Psoas muscle (tissue), 8 donors: ENCODE measurements around the gene KAT7. TPM values are rescaled to one million over a fixed set of nuclear protein-coding genes. Genes with fewer than 3 reads are reported as not detected.

ENCODE experiments used
- ATAC-seq, 4 donors: fragments of 200-7000 bp; cut with Tn5 transposase; one replicate each; pipeline ENCODE4 v1.9.1; 2020; ENCODE audit warnings: moderate library complexity in 3 of 4, mild to moderate bottlenecking in 2 of 4
- DNase-seq, 2 donors: peaks; one replicate each; pipeline ENCODE4 v3.0.0-alpha.2; 2020
- H3K27ac ChIP-seq: fragments of 200-600 bp; one replicate; pipeline ENCODE4 v1.8.0; 2022
- H3K27me3 ChIP-seq, 3 donors: fragments of 200-600 bp in 1 of 3; one replicate each; pipeline versions ENCODE4 v1.6.1 to v1.8.0; 2013 to 2022; ENCODE audit warnings: low read length in 2 of 3, mild to moderate bottlenecking in 2 of 3, moderate library complexity in 1 of 3; ENCODE audit not compliant: insufficient read depth in 3 of 3
- H3K36me3 ChIP-seq, 2 donors: fragments of 200-600 bp in 1 of 2; one replicate each; pipeline versions ENCODE4 v1.6.1 to v1.8.0; 2013 to 2022; ENCODE audit warnings: low read depth in 1 of 2, mild to moderate bottlenecking in 1 of 2, moderate library complexity in 1 of 2; ENCODE audit not compliant: insufficient read depth in 1 of 2
- H3K4me1 ChIP-seq: fragments of 200-600 bp; one replicate; pipeline ENCODE4 v1.8.0; 2022
- H3K4me3 ChIP-seq: fragments of 200-600 bp; one replicate; pipeline ENCODE4 v1.8.0; 2022; ENCODE audit warnings: mild to moderate bottlenecking
- H3K9me3 ChIP-seq: fragments of 200-600 bp; one replicate; pipeline ENCODE4 v1.8.0; 2022
- CTCF ChIP-seq: fragments of 200-600 bp; IDR thresholded peaks from one replicate; pipeline ENCODE4 v1.8.0; 2022; ENCODE audit warnings: antibody characterized with exemption
- WGBS, 3 donors: extraction: QIAGEN DNeasy Blood & Tissue Kit; methylation state at CpG; one replicate each; pipeline versions ENCODE4 v1.1.6 to v1.1.7; 2013; 5-methylcytosine and 5-hydroxymethylcytosine counted together
- intact Hi-C, 2 donors: fragments of 100-400 bp; cut with DNase I; formaldehyde crosslinking; loops; one replicate each; pipeline versions ENCODE4 v1.11.0 to v1.14.2; 2022
- polyA plus RNA-seq, 3 donors: library from polyadenylated mRNA; stranded (reverse); fragments of 200-250 nt; gene quantifications; one replicate each; pipeline ENCODE4 v1.2.3, GENCODE V29; 2013
- total RNA-seq, 4 donors: library from RNA; stranded (reverse); fragmentation: NEBNext Ultra II Directional in 2 of 4; extraction: Animal tissue kit (Norgen Biotek cat#: 25700) in 2 of 4; gene quantifications; one replicate each; pipeline versions ENCODE4 v1.2.1 to v1.2.4, GENCODE V29; 2021 to 2023
- donor health status: healthy with polysubstance abuse.
- donor health status: DM: no; HTN: no; CAD: no; lungs with moderate emphysema.
- donor health status: Bipolar disorder and iron deficiency.
- donor health status: healthy.
- donor health status: DM: yes; HTN: yes; CAD: no.
- donor health status: DM: no; HTN: no; CAD: no.
- donor health status: DM: no; HTN: no; CAD: no.
- donor health status: DM: yes; HTN: yes; CAD: no.

KAT7 gene
- total and polyA plus RNA-seq, 7 donors: 15.4 to 60.7 (median 34.1) TPM

DNA sequence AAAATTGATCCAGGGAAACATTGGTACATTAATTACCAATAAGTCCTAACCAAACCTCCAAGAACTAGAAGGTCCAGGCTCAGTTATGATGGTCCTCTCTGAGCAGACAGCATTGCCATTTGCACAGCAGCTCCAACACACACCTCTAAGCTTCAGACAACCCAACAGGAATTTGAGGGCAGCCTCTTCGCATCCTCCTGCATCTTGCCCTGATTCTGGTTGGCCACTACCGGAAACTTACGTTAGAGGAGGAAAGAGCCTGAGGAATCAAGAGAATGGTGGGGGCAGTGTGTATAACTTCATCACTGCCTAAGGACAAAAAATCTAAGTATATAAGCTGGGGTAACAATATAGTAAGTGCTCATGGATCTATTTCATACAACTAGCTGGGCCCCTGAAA, 40.3 kb upstream of the KAT7 start:
- DNase-seq: no peak
- no peaks in the 10 kb centered on the region for H3K4me1 ChIP-seq

GRCh38 chr17:49748791-49749190, 39.7 kb upstream of the KAT7 start:
- no peak for TF ChIP-seq CTCF
- Histone ChIP-seq H3K27ac (no peak overlapping the region), H3K4me1 (no peaks in the 10 kb centered on the region), H3K36me3 (no peaks in the 10 kb centered on the region), H3K9me3 (no peaks in the 10 kb centered on the region), H3K27me3 (no peaks in the 10 kb centered on the region), H3K4me3 (no peak overlapping the region)
- intact Hi-C loops: no loop called here
- no peak for DNase-seq
- no peak for ATAC-seq
- 81 to 84% (median 84%) methylated on average over 7 of the region's 7 CpGs for WGBS, 3 donors

More for the DNA sequence above, 40.3 kb upstream of the KAT7 start:
- H3K27ac ChIP-seq: no peak overlapping the region
- H3K4me3 ChIP-seq: no peak overlapping the region
- ATAC-seq: no peak
- H3K27me3 ChIP-seq: no peaks in the 10 kb centered on the region
- H3K36me3 ChIP-seq: no peaks in the 10 kb centered on the region
- intact Hi-C loops: no loop called here
- no peak for TF ChIP-seq CTCF
- 86 to 93% (median 88%) methylated on average over 3 of the region's 3 CpGs for WGBS, 3 donors
- H3K9me3 ChIP-seq: no peaks in the 10 kb centered on the region

DNA sequence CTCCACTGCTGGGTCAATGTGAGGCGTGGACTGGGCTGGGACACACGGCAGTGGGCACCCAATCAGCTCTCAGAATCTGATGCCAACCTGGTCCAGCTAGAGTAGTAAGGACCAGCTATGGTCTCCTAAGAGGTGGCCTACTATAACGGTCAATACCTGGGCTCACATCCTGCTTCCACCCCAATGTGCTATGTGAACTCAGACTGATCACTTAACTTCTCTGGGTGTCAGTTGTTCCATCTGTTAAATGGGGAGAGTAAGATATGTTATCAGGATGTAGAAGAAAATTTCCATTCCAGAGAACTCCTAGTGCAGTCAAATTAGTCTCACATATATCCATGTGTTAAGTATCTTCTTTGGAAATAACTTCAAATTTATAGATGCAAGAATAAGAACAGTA, 38.8 kb upstream of the KAT7 start:
- WGBS, 3 donors: 87 to 91% (median 88%) methylated on average over 3 of the region's 3 CpGs
- intact Hi-C loops: no loop called here
- Histone ChIP-seq H3K27me3 (no peaks in the 10 kb centered on the region), H3K27ac (no peak overlapping the region), H3K36me3 (no peaks in the 10 kb centered on the region), H3K4me3 (no peak overlapping the region), H3K9me3 (no peaks in the 10 kb centered on the region), H3K4me1 (no peaks in the 10 kb centered on the region)
- TF ChIP-seq CTCF: no peak
- DNase-seq (no peak), ATAC-seq (no peak)

GRCh38 chr17:49752508-49752907, 36.0 kb upstream of the KAT7 start:
- Histone ChIP-seq H3K27me3 (no peaks in the 10 kb centered on the region), H3K27ac (no peak overlapping the region), H3K4me1 (no peaks in the 10 kb centered on the region), H3K36me3 (no peaks in the 10 kb centered on the region), H3K9me3 (no peaks in the 10 kb centered on the region), H3K4me3 (no peak overlapping the region)
- ATAC-seq (no peak), DNase-seq (no peak)
- intact Hi-C loops: no loop called here
- no peak for TF ChIP-seq CTCF
- WGBS, 3 donors: 75 to 81% (median 80%) methylated on average over 3 of the region's 3 CpGs

- intact Hi-C loops: no loop called here
- H3K9me3 ChIP-seq: no peaks in the 10 kb centered on the region
- ATAC-seq: peak in 2 of 4 donors; percentile 32 to 56
- H3K36me3 ChIP-seq: no peaks in the 10 kb centered on the region
- DNase-seq: peak in 1 of 2 donors; percentile 55
- H3K4me1 ChIP-seq: no peaks in the 10 kb centered on the region
- no peak overlapping the region for H3K27ac ChIP-seq
- no peaks in the 10 kb centered on the region for H3K27me3 ChIP-seq
- 71 to 83% (median 74%) methylated on average over 8 of the region's 8 CpGs for WGBS, 3 donors
- TF ChIP-seq CTCF: no peak
- no peak overlapping the region for H3K4me3 ChIP-seq
Observed at GRCh38 chr17:49753959-49754391, 34.5 kb upstream of the KAT7 start.
